Fibroblast of pulmonary artery (primary cell): ENCODE data around the gene BANP.
"Not testable (repeated sequence)": the region's sequence is repeated elsewhere in the genome, so short reads cannot be mapped to it uniquely, and the experiment has no call there.

Experiments used
- DNase-seq: peaks from one replicate; pipeline ENCODE4 v3.0.0-alpha.2; 2010; ENCODE audit warnings: low read depth
- H3K4me3 ChIP-seq: replicated peaks from 2 replicates; pipeline ENCODE4 v1.5.1; 2011; ENCODE audit warnings: low read depth, mild to moderate bottlenecking, control low read depth, low read length, moderate library complexity
- CTCF ChIP-seq: IDR thresholded peaks from 2 replicates; pipeline ENCODE4 v1.5.1; 2011; ENCODE audit warnings: mild to moderate bottlenecking, control low read depth, low read length, inconsistent platforms; ENCODE audit errors: missing control alignments

BANP gene

GRCh38 chr16:88116121-88116520, 164.9 kb downstream of the BANP start:
- no peak for TF ChIP-seq CTCF
- no peak for DNase-seq
- H3K4me3 ChIP-seq = no peak overlapping the region

- no peak for DNase-seq
- no peak overlapping the region for H3K4me3 ChIP-seq
- TF ChIP-seq CTCF = no peak
Measured at GRCh38 chr16:88117476-88117868, 166.2 kb downstream of the BANP start.

- H3K4me3 ChIP-seq = no peak overlapping the region
- DNase-seq = no peak
- no peak for TF ChIP-seq CTCF
Measured at GRCh38 chr16:88118376-88118775, 167.1 kb downstream of the BANP start.

- not testable (repeated sequence) for H3K4me3 ChIP-seq
- TF ChIP-seq CTCF = peak; percentile 11
- peak; percentile 97 for DNase-seq
Measured at GRCh38 chr16:88118852-88119741, 167.9 kb downstream of the BANP start.

GRCh38 chr16:88119881-88120751, 168.9 kb downstream of the BANP start:
- not testable (repeated sequence) for DNase-seq, H3K4me3 ChIP-seq

- no peak for TF ChIP-seq CTCF
- DNase-seq = no peak
- H3K4me3 ChIP-seq = no peak overlapping the region
Measured at GRCh38 chr16:88120812-88121211, 169.6 kb downstream of the BANP start.

- DNase-seq = peak; percentile 47
Measured at GRCh38 chr16:88121391-88121790, 170.2 kb downstream of the BANP start.

More at GRCh38 chr16:88121391-88121790, 170.2 kb downstream of the BANP start:
- H3K4me3 ChIP-seq = not testable (repeated sequence)
